ENCODE results near the gene C1QTNF8.
"Not testable (repeated sequence)": the region's sequence is repeated elsewhere in the genome, so short reads cannot be mapped to it uniquely, and the experiment has no call there.

C1QTNF8 gene

DNA sequence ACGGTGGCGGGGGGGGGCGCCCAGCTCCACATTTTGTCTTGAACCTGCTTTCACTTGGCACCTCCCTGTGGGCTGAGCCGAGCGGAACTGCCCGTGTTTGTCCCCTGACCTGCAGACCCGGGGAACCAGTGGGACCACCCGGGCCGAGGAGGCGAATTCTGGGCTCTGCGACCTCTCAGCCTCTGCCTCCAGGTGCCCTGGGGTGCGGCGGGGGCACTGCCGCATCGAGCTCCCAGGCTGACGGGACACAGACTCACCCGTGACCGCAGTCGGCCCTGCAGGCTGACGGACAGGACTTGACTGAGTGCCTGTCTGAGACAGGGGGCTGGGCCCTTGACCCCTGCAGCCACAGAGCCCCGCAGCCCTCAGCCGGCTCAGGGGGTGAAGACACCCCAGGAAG, 11.1 kb upstream of the C1QTNF8 start:
- no peak for DNase-seq

DNA sequence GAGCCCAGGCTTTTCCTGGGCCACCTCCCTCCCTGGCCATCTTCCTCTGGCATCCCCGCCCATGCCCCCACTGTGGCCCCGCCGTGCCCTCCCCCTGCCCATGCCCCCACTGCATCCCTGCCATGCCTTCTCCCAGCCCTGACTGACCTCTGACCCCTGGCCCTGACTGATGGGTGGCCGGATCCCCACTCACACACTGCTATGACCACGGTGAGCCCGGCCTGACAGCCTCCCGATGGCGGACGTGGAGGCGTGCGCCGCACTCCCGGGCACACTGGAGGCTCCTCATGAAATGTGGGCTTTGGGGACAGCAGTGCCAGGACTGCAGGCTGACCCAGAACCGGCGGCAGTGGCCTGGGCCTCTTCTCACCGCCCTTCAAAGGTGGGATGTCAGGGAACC, 10.6 kb upstream of the C1QTNF8 start:
- DNase-seq: no peak

DNA sequence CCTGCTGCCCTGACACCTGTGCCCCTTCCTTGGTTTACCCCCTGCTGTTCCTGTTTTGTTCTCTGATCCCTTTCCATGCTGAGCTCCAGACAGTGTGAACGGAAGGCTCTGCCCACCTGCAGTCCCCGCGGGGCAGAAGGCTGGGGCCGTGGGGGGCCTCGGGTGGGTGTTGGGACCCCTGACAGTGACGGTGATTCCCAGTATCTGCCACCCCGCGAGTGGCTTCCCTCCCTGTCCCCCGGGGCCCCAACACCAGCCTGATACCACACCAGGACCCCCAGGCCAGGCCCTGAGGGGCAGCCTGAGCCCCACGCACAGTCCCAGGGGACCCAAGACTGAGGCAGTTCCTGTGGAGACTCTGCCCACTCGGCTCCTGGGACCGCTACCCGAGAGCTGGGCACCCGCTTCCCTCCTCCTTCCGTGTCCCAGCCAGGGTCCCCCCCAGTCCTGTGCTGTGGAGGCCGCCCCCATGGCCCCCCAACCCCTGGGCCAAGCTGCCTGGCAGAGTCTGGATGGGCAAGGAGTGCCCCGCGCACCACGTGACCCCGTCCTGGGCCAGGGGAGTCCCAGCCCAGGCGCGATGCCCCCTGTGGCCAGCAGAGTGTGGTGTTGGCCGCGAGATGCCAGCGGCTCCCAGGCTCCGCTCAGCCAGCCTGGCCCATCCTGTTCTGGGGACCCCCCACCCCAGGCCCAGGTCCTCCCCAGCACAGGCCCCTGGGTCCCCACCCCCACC, 10.0 kb upstream of the C1QTNF8 start:
- peak; percentile 16 for DNase-seq

DNA sequence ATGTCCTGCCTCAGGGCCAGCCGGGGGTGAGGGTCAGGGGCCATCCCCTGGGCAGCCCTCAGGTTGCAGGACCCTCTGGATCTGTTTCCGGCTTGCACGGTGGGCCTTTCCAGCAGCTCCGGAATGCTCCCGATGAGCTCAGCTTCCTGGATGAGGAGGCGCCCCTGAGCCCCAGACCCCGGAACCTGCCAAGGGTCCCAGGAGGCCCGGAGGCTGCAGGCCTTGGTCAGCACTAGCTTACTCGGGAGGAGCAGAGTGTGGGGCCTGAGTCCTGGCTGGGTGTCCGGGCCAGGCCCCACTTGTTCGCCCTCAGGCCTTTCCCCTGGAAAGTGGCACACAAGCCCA, 7.6 kb upstream of the C1QTNF8 start:
- DNase-seq: no peak

DNA sequence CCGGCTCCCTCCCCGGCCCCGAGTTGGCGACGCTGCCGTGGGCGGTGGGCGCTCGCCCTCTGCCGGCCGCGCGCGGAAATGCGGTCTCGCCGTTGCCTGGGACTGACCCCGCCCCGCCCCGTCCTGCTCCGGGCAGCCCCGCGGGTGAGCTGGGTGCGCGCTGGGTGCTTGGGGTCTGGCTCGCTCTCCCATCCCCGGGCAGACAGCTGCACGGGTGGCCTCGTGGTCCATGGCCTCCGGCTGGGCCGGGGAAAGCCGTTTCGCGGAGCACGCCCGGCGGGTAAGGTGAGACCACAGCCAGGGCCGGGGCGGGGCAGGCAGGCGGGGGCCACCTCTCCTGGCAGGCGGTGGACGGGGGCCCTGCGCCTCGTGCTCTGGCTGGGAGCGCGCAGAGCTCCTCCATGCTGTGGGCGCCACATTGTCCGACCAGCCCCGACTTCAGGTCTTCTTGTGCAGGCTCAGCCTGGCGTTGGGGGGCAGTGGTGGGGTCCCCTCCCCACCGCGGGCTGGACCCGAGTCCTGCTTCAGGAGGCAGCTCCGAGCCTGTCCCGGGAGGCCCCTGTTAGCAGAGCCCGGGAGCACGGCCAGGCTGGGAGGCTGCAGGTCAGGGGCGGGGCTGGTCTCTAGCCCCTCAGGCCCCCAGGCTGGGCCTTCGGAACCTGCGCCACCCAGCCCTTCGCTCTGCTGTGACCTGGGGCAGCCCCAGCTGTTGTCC, 7.0 kb upstream of the C1QTNF8 start:
- DNase-seq: peak; percentile 59

DNA sequence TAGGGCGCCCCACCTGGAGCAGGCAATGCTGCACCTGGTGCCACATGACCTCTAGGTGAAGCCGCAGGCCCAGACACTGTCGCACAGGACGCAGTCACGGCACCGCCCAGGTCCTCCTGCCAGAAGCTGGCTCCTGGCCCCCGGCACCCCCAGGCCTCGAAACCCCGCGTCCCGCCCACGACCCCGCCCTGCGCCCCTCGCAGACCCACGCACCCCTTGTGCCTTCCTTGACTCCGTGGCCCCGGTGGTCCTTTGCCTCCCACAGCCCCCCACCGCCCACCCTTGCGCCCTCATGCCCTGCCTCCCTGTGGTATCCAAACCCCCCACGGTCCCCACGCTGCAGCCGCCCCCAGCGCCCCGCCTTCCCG, 6.3 kb upstream of the C1QTNF8 start:
- no peak for DNase-seq

DNA sequence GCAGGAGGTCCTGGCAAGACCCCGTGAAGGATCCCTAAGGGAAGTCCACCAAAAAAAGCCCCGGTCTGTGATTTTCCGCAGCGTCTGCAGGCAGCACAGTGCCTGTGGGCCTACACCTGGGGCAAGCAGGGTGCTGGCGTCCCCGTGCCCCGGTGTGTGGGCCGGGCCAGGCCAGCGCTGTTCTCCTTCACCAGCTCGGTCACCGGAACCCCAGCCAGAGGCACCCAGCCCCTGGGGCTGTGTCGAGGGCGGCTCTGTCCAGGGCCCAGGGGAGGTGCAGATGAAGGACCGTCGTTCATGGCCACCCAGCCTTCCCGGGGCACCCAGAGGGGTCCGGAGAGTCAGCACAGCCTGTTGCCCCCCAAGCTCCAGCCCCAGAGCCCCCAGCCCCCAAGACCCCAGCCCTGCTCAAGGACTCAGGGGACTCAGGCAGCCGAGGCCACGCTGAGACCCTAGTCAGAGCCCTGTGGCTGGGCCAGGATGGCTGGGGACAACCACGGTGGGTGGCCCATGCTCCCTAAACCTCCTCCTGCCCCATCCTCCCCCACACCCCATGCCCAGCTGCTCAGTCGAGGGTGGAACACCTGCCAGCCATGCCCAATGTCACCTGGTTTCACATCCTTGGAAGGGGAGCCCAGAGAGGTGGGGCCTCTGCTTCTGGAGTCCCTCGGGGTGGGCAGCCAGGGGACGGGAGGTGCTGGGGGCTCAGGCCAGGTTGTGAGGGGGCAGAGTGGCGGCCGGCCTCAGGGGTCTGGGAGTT, 5.7 kb upstream of the C1QTNF8 start:
- no peak for DNase-seq

DNA sequence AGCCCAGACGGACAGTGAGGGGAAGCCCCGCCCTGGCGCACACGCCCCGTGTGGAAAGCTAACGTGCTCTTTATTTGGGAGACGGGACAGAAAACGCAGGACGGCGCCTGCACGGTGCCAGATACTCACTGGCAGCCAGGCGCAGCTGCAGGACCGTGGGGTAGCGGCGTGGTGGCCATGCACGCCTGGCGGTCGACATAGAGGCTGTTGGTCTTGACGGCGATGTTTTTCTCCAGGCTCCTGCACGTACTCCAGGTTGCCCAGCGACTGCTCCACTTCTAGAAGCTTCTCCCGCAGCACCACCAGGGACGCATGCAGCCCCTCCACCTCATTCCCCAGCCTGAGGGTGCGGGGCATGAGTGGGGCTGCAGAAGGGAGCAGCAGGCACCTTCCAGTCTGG, 5.1 kb upstream of the C1QTNF8 start:
- DNase-seq: no peak

DNA sequence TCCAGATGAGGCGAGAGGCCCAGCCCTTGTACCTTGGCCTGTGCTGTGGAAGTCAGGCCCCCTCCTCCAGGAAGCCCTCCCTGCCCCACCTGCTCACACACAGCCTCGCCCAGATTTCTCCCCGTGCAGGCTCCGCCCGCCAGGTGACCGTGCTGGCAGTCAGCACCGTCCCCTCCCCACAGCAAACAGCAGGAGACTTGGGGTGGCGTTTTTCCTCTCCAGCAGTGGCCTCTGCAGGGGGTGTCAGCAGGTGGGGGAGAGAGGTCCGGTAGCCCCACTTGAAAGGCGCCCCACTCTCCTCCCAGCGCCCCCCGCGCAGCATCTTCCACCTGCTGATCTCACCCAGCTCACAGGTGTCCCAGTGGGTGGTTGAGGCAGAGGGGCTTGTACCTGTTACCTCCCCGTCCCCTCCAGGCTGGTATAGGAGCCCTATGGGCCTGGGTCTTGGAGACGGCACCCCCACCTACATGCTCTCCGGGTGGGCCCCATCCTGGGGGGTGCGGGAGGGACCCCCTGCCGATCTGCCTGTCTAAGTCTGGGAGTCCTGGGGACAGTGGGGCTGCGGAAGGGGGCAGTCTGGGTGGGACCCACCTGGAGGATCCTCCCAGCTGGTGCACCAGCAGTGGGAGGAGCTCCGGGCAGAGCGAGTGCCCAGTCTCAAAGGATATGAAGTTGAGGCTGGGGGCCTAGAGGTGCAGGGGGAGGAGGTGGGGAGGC, 4.2 kb upstream of the C1QTNF8 start:
- DNase-seq: no peak

DNA sequence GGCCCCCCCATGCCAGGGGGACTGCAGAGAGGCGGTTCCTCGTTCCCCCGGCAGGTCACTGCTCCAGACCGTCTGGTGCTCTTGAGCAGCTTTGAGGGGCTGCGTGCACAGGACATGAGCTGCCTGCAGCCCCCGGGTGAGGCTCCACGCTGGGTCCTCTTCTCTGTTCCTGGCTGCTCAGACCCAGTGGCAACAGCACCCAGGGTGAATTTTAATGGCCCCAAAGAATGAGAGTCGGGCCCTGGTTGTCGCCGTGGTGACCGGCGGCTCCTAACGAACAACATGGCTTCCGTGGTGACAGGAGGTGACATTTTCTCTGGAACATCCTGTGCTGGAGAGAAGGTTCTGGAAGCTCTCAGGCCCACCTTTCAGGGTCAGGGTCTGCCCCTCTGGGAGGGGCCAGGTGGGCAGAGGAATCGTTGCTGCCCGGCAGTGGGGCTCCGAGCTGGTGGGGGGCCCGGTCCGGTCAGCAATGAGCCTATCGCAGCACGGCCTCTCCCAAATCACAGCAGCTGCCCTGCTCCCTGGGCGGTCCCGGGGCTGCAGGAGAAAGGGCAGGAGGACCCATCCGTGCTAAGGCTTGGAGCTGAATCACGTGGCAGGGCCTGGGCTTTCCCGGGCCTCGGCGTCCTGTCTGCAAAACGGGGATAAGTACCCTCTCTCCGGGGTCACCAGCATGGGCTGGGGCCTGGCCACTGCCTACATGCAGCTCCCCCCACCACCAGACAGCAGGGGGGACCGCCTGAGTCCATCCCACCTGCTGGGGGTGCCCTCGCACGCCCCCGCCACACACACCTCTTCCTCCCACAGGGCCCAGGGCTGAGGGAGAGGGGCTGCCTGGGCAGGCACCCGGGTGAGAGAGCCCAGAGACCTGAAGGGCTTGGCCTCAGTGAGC, 3.4 kb upstream of the C1QTNF8 start:
- DNase-seq: no peak

DNA sequence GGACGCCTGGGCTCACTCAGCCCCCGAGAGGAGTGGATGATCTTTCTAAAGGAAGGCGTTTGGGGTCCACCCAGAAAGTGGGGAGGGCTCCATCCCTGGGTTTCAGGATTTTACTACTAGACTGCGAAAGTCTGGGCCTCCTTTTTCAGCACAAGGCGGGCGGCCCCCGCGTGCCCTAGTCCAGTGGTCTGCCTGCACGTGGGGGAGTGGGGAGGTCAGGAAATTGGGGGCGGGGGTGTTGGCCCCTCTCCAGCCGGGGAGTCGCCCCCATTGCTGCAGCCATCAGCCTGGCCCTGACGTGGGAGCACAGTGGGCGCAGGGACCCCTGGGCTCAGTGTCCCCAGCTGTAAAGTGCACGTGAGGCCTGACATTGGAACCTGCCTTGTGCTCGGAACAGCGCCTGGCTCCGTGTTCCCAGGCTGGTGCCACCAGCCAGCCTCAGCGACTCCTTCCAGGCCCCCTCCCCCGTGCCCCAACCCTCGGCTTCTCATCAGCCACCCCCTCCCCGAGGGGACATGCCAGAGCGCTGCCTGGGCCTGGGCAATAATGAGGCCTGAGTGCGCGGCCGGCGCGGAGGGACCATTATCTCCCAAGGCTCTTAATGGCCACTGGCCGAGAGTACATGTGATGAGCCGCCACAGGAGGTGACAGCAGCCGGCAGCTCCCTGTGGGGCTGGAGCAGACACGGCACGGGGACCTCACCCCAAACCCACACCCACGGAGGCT, 2.4 kb upstream of the C1QTNF8 start:
- no peak for DNase-seq

DNA sequence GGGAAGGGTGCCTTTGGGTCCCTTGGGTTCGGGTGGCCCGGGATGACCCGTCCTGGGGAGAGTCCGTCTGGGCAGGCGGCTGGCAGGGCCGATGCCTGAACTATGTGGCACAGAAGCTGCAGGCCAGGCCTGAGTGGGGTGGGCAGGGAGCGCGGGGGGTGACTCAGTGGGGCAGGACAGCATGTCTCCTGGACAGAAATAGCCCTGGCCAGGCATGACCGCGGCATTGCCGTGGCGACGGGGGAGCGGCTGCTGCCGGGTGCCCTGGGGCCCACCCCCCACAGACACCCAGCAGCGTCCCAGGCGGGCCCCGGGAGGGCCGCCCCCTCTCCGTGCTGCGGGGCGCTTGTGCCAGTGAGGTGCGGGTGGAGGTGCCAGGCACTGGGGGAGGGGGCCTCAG, 1.8 kb upstream of the C1QTNF8 start:
- no peak for DNase-seq

DNA sequence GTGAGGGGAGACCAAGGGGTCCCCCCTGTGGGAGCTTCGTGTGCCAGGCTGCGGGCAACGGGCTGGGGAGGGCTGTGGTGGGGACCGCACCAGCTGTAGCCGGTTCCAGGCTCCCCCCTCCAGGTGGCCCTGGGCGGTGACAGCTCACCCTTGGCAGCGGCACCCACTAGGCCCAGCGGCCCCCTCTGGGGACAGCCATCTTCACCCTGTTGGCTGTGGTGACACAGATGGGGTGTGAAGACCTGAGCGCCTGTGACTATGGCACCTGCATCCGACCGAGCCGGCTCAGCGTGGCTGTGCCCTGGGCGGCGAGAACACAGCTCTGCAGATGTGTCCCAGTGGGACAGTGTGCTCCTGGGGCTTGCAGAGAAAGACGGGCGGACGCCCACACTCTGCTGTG, 1.1 kb upstream of the C1QTNF8 start:
- no peak for DNase-seq

DNA sequence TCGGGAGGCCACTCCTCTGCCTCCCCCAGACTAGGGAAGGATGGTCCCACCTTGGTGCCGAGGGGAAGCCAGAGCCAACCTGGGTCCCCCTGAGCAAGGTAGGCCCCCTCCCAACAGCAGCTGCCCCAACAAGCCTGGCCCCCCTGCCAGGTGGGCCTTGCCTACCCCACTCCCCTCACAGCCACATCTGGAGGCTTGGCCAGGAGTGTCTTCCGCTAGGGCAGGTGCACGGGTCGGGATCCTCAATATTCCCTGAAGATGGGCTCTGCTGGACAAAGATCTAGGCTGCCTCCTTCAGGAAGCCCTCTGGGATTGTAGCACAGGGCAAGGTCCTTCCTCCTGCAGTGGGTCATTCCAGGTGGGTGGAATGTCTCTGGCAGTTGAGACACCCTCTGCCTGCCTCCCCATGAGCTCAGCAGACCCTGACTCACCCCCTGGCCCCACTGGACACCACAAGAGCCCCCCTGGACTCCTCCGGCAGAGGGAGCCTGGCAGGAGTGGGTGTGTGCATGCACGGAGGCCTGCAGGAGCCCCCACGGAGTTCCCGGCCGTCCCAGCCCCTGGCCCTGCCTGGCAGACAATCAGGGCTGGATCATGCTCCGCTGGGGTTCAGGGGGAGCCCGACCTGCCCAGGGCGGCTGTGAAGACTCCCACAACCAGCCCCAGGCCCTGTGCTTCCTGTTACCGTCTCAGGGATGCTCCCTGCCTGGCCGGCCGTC, 435 bp downstream of the C1QTNF8 start:
- no peak for DNase-seq

DNA sequence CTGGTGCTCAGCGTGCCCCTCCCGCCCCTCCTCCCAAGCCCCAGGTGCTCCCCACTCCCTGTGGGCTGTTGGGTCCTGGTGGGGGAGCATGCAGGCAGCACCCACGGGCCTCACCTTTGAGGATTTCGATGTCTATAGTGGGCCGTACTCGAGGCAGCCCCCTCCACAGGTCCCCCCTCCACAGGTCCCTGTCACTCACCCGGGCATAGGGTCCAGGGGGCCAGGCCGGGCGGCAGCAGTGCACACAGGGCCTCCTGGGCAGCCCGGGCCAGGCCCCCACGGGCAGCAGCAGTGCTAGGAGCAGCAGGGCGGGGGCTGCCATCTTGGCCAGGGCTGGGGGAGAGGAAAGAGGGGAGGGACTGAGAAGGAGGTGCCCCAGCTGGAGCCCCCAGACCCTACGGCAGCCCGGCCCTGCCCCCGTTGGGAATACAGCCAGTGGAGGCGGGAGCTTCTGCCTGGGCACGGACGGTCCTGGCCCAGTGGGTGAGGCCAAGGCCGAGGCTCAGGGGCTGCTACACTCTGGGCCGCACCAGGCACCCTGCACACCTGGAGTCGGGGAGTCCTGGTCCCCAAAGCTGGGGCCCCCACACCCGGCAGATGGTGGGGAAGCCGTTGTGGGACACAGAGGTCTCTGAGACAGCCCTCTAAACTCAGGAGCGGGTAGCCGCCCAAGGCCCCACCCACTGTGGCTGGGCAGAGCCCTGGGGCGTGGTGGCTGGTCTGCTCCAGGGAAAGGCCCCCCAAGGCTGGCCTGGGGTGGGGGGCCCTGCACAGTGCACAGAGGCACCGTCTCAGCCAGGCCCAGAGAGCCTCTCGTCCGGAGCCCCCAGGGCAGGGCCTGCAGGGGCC, 1.2 kb downstream of the C1QTNF8 start:
- DNase-seq: no peak

DNA sequence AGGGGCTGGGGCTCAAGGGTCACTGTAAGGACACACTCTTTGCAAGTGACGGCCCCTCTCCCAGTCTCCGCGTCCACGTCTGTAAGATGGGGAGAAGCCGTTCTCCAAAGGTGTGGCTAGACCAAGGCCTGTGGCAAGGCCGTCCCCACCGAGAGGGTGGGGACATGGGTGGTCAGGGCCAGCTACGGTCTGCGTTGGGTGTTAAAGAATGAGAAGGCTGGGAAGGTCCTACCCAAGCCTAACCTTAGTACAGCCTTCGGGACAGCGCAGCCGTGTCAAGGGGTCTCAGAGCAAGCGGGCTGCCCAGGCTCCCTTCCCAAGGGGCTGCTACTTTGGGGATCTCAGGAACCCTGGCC, 1.9 kb downstream of the C1QTNF8 start:
- DNase-seq: no peak

DNA sequence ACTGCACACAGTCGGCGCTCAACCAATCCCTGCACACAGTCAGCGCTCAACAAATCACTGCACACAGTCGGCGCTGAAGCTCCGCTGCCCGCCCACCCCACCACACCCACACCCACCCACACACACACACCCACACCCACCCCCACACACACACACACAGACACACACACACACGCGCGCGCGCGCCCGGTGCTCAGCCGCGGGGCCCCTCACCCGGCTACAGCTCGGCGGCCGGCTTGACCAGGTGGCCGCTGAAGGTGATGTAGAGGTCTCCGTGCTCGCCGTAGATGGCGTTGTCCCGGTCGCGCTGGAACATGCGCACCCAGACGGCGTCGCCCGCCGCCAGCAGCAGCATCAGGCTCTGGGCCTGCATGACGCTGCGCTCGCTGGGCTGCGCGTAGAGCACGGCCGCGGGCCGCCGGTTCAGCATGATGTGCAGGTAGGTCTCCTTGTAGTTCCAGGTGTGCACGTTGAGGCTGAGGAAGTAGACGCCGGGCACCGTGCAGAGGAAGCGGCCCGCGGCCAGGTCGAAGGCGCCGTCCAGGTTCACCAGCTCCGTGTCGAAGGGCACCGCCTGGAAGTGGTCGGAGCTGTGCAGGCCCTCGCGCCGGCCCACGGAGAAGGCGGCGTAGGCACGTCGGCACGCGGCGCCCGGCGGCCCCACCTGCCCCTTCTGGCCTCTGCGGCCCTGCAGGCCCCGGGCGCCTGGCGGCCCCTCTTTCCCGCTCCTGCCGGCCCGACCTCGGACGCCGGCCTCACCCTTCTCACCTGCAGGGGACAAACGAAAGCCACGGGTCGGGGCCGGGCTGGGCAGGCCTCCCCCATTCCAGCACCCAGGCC, 2.5 kb downstream of the C1QTNF8 start:
- peak; percentile 11 for DNase-seq

DNA sequence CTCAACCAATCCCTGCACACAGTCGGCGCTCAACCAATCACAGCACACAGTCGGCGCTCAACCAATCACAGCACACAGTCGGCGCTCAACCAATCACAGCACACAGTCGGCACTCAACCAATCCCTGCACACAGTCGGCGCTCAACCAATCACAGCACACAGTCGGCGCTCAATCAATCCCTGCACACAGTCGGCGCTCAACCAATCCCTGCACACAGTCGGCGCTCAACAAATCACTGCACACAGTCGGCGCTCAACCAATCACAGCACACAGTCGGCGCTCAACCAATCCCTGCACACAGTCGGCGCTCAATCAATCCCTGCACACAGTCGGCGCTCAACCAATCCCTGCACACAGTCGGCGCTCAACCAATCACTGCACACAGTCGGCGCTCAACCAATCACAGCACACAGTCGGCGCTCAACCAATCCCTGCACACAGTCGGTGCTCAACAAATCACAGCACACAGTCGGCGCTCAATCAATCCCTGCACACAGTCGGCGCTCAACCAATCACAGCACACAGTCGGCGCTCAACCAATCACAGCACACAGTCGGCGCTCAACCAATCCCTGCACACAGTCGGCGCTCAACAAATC, 3.3 kb downstream of the C1QTNF8 start:
- DNase-seq: not testable (repeated sequence)
